ENCODE results near the gene GMPPB. TPM values are rescaled to one million over a fixed set of nuclear protein-coding genes. Genes with fewer than 3 reads are reported as not detected.

The GMPPB gene
- total and polyA plus RNA-seq, 2 of the 8 experiments (the other 6 are each of a cell fraction or from before 2014, with no cell fraction given), result 20.9 to 23.9 TPM

- no peak overlapping the region for H4K91ac ChIP-seq (replicated peaks; ENCODE audit: insufficient read length, low read length)
- CTCF ChIA-PET (ENCODE audit: partially characterized antibody), result interaction anchor here (0.6 to 1.6 kb wide), 7 partner anchors 12 to 68 kb away, joined by 3 to 4 read pairs (median 3); partner anchors contain the start of gene AMIGO3
These were observed 47.7 kb upstream of the GMPPB start for GRCh38 chr3:49771340-49771938.

More at GRCh38 chr3:49771340-49771938, 47.7 kb upstream of the GMPPB start:
- H2BK12ac ChIP-seq (ENCODE audit: low read depth, low read length), result no peak overlapping the region
- H3K4ac ChIP-seq (replicated peaks; ENCODE audit: insufficient read length, low read depth, low read length), result no peak overlapping the region
- DNase-seq (ENCODE audit: low read depth in 1 of 2, low spot score in 2 of 2) (no peak), FAIRE-seq (no peak)
- H3K23ac ChIP-seq (ENCODE audit: insufficient read length), result no peak overlapping the region
- H3K56ac ChIP-seq (replicated peaks; ENCODE audit: insufficient read length, low read depth, low read length), result no peak overlapping the region
- no peak overlapping the region for H4K5ac ChIP-seq (ENCODE audit: insufficient read length, low read depth, low read length)
- H3K4me3 ChIP-seq (ENCODE audit: extremely low read depth in 1 of 4, insufficient read depth in 2 of 4, low read depth in 3 of 4, low read length in 4 of 4), result no peak overlapping the region
- H3K14ac ChIP-seq (ENCODE audit: insufficient read length), result no peak overlapping the region
- no peak overlapping the region for H2BK120ac ChIP-seq (replicated peaks; ENCODE audit: low read depth, low read length)
- POLR2A ChIA-PET (ENCODE audit: partially characterized antibody), result interaction anchor here (2.8 kb wide), 1 partner anchor 15 kb away, joined by 7 read pairs; the partner anchor contains the start of gene IP6K1
- peaks cover 6 to 84% of the 10 kb centered on the region in 2 experiments; a peak in 2 of 4 replicates for H3K79me2 ChIP-seq (ENCODE audit: control insufficient read depth in 1 of 2, insufficient read depth in 2 of 2, low read length in 2 of 2)
- 95% methylated on average over 1 of the region's 1 CpG; no CpG with 5 or more reads in 1 of the 2 experiments for WGBS, 2 experiments (ENCODE audit: extremely low coverage in 1 of 2, insufficient coverage in 1 of 2, insufficient read length in 1 of 2, insufficient replicate concordance in 2 of 2, low coverage in 1 of 2, low lambda C conversion rate in 2 of 2, missing lambda C conversion rate in 1 of 2)
- peaks cover 0 to under 1% of the 10 kb centered on the region in 2 experiments for H4K20me1 ChIP-seq (replicated peaks in 1 of 2; ENCODE audit: control insufficient read depth in 1 of 2, insufficient read depth in 2 of 2, low read length in 2 of 2)
- H3K9me3 ChIP-seq (ENCODE audit: insufficient read depth in 2 of 2, low read depth in 1 of 2, low read length in 1 of 2), result no peaks in the 10 kb centered on the region
- H3K4me1 ChIP-seq (replicated peaks in 1 of 4; ENCODE audit: control insufficient read depth in 3 of 4, insufficient read depth in 4 of 4, low read length in 3 of 4), result no peaks in the 10 kb centered on the region
- H3K27me3 ChIP-seq (replicated peaks in 1 of 4; ENCODE audit: control insufficient read depth in 3 of 4, extremely low read depth in 1 of 4, insufficient read depth in 3 of 4, low read length in 3 of 4), result no peaks in the 10 kb centered on the region
- no peak overlapping the region for H3K4me2 ChIP-seq (ENCODE audit: insufficient read depth in 1 of 2, low read depth in 2 of 2, low read length in 2 of 2)
- H3K18ac ChIP-seq (ENCODE audit: extremely low read depth, low read length), result no peak overlapping the region
- no peaks in the 10 kb centered on the region; the same call in 1 of the 2 replicates for H3K23me2 ChIP-seq (ENCODE audit: low read depth, low read length)
- H2BK5ac ChIP-seq (ENCODE audit: low read depth, low read length), result no peak overlapping the region
- peaks cover 8% of the 10 kb centered on the region for H3K79me1 ChIP-seq (ENCODE audit: low read depth, low read length)
- H2BK15ac ChIP-seq (ENCODE audit: low read length), result no peak overlapping the region
- TF ChIP-seq EP300 (IDR thresholded peaks at IDR 0.05; ENCODE audit: borderline replicate concordance in 1 of 2, low read depth in 2 of 2, low read length in 2 of 2) (no peak), EZH2 (IDR thresholded peaks at IDR 0.05; ENCODE audit: low read depth, low read length, severe bottlenecking) (no peak), KDM4A (IDR thresholded peaks at IDR 0.05; ENCODE audit: low read depth, low read length, severe bottlenecking) (no peak), RNF2 (IDR thresholded peaks at IDR 0.05; ENCODE audit: borderline replicate concordance, low read depth, low read length, missing control alignments, poor library complexity, severe bottlenecking) (no peak), E2F6 (IDR thresholded peaks at IDR 0.05) (no peak), POLR2A (IDR thresholded peaks at IDR 0.05; ENCODE audit: control extremely low read depth in 1 of 2, low read depth in 2 of 2, low read length in 2 of 2) (no peak)
- H3K36me3 ChIP-seq (ENCODE audit: control insufficient read depth in 2 of 4, insufficient read depth in 4 of 4, low read length in 3 of 4), result peaks cover 0 to 3% (median 0%) of the 10 kb centered on the region in 4 experiments; a peak in 2 of 8 replicates
- H2AFZ ChIP-seq (ENCODE audit: low read length), result no peak overlapping the region
- H3K27ac ChIP-seq (ENCODE audit: low read depth, low read length), result no peak overlapping the region
- H4K8ac ChIP-seq (ENCODE audit: extremely low read depth, insufficient read depth, low read length), result no peak overlapping the region
- no peak overlapping the region for H2AK5ac ChIP-seq (ENCODE audit: low read depth, low read length)
- no peak overlapping the region for H3K9ac ChIP-seq (replicated peaks in 1 of 4; ENCODE audit: extremely low read depth in 1 of 4, low read depth in 3 of 4, low read length in 3 of 4)
- no peak overlapping the region for H2BK20ac ChIP-seq (ENCODE audit: low read length)

Data from H1 (cell line).